Retinal pigment epithelial cell (primary cell): Measurements from ENCODE around the gene PERM1.
"Not testable (repeated sequence)": the region's sequence is repeated elsewhere in the genome, so short reads cannot be mapped to it uniquely, and the experiment has no call there.

Source experiments
- DNase-seq: peaks from one replicate; pipeline ENCODE4 v3.0.0-alpha.2; 2010; ENCODE audit warnings: low read depth
- H3K4me3 ChIP-seq: 2 replicates; pipeline ENCODE4 v1.5.1; 2011; ENCODE audit warnings: mild to moderate bottlenecking, low read length, control low read depth, moderate library complexity
- CTCF ChIP-seq: conservative IDR thresholded peaks from 2 replicates; pipeline ENCODE4 v1.5.1; 2011; ENCODE audit warnings: low read depth, low read length, control low read depth, inconsistent platforms

PERM1 gene

GRCh38 chr1:947958-948357 lies 33.9 kb downstream of the PERM1 start:
- no peak overlapping the region for H3K4me3 ChIP-seq
- no peak for DNase-seq
- TF ChIP-seq CTCF: no peak

GRCh38 chr1:946811-947210 lies 35.1 kb downstream of the PERM1 start:
- H3K4me3 ChIP-seq, DNase-seq: not testable (repeated sequence)

DNA sequence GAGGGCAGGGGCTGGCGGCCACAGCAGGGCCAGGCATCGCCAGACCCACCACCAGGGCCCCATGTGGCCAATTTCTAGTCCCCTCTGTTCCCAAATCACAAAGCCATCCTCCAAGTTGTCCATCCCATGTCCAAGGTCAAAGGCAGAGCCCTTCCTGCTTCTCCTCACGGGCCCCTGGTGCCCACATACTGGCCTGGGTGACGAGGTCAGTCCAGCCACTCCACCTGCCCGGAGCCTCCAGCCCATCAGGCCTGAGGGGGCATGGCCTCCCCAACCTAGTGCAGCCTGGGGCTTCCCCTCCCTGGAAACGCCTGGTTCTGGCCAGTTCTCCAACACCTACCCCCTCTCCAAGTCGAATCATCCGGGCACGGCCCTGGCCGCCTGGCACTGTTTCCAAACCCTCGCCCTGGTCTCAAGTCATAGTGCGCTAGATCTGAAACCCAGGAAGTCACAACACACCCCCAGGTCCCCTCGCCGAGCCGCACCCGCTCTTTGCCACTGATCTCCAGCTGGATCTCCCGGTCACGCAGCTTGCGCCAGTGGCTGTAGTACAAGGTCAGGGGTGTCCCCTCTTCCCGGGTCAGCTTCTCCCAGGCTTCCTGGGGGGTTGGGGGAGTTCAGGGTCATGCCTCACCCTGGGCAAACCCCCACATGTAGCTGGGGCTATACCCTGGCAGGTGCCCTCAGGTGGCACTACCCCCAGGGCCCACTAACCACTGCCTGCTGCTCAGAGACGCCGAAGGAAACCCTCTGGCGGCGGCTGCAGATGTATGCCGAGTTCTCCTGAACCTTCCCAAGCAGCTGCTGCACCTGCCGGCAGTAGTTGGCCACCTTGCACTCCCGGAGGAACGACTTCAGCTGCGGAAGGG lies 36.0 kb downstream of the PERM1 start:
- no peak for DNase-seq
- TF ChIP-seq CTCF: no peak
- H3K4me3 ChIP-seq: no peak overlapping the region

DNA sequence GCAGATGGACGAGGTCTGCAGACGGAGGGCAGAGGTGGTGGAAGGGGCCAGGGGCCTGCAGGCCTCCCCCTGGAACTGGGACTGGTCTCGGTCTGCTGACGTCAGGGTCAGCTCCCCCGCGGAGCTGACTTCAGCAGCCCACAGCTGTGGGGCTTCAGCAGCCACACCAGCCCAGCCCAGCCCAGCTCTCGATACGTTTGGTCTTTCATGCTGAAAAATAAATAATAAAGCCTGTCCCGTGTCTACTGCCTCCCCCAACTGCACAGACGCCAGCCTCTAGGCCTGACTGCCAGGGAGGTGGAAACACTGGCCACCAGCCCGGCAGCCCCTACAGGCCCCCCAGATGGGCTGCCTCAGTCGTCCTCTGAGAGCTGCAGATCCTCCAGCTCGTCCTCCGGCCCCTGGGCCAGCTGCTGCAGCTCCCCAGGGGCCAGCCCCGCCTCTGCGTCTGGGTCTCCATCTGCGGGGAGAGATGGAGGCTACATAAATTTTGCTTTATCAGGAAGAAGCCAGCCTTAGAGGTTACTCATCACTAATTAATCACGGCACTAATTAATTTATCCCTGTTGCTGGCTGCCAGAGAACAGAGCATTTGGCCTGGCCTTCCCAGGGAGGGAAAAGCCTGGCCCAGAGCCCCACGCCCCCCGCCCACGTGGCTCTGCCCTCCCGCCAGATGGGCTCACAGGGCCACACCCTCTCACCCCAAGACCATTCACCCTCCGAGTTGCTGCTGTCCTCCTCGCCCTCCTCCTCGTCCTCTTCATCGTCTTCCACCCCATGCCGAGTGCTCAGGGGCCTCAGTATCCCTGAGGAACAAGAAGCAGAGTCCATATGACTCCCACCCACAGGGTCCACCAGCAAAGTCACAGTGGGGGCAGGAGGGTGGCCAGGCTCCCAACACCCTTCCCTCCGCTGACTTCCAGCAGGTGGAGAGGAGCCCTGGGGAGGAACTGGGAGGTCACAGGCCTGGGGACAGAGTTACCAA lies 37.3 kb downstream of the PERM1 start:
- DNase-seq: no peak
- no peak for TF ChIP-seq CTCF
- no peak overlapping the region for H3K4me3 ChIP-seq

DNA sequence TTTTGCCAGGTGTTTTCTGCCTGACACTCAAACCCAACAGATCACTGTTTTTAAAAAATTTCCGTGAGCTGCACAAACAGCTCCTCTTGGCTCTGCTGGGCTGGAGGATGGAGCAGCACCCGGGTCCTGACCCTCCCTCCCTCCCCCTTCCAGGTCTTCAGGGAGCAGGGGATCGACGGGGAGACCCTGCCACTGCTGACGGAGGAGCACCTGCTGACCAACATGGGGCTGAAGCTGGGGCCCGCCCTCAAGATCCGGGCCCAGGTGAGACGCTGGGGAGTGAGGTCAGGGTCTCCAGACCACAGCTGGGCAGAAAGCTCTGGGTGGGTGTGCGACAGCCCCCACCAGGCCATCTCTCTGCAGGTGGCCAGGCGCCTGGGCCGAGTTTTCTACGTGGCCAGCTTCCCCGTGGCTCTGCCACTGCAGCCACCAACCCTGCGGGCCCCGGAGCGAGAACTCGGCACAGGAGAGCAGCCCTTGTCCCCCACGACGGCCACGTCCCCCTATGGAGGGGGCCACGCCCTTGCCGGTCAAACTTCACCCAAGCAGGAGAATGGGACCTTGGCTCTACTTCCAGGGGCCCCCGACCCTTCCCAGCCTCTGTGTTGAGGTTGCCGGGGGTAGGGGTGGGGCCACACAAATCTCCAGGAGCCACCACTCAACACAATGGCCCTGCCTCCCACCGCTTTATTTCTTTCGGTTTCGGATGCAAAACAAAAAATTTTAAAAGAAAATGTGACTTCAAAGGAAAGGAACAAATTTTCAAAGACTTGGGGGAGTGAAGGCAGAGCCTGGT lies 38.1 kb downstream of the PERM1 start:
- H3K4me3 ChIP-seq: no peak overlapping the region
- TF ChIP-seq CTCF: no peak
- DNase-seq: no peak

DNA sequence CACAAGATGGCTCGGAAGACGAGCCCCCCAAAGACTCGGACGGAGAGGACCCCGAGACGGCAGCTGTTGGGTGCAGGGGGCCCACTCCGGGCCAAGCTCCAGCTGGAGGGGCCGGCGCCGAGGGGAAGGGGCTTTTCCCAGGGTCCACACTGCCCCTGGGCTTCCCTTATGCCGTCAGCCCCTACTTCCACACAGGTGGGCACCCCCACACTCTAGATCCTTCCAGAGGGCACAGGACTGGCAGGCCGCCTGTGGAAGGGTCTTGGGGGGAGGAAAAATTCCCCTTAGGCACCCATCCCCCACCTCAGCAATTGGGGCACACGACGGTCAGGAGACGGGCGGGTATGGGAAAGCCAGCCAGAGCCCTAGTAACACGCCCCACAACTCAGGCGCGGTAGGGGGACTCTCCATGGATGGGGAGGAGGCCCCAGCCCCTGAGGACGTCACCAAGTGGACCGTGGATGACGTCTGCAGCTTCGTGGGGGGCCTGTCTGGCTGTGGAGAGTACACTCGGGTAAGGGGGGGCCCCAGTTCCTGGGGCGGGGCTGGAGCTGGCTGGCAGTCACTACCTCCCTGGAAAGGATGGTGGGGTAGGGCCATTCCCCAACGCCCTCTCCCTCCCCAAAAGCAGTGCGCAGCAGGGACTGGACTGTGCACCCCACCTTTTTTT lies 38.9 kb downstream of the PERM1 start:
- TF ChIP-seq CTCF: no peak
- DNase-seq: no peak
- peak overlapping the region; percentile 36 for H3K4me3 ChIP-seq
